Measurements from ENCODE around the gene UPF2. TPM values are rescaled to one million over a fixed set of nuclear protein-coding genes. Genes with fewer than 3 reads are reported as not detected.

Gene UPF2
- total and polyA plus RNA-seq, 2 of the 13 experiments (the other 11 are each of a cell fraction or from before 2014, with no cell fraction given) = 6.2 to 14.5 TPM

- TF ChIP-seq ZBTB37 (CRISPR knock-in tag; IDR thresholded peaks at IDR 0.05) (no peak), CBX2 (IDR thresholded peaks at IDR 0.05; ENCODE audit: low read depth, low read length) (no peak), CBX2 (CRISPR knock-in tag; IDR thresholded peaks at IDR 0.05; ENCODE audit: low read depth) (no peak), BCL3 (CRISPR knock-in tag; IDR thresholded peaks at IDR 0.05) (no peak), KDM6A (CRISPR knock-in tag; IDR thresholded peaks at IDR 0.05; ENCODE audit: low read depth) (0 out of 2 replicates have a peak, but pooled peaks have one; percentile 1), ZNF773 (CRISPR knock-in tag; IDR thresholded peaks at IDR 0.05; ENCODE audit: borderline replicate concordance) (no peak), NPAS2 (CRISPR knock-in tag; IDR thresholded peaks at IDR 0.05; ENCODE audit: borderline replicate concordance) (no peak), DDIT3 (CRISPR knock-in tag; IDR thresholded peaks at IDR 0.05) (no peak), PRDM10 (CRISPR knock-in tag; IDR thresholded peaks at IDR 0.05; ENCODE audit: low read depth) (no peak), IRX3 (CRISPR knock-in tag; IDR thresholded peaks at IDR 0.05; ENCODE audit: borderline replicate concordance, low read depth) (no peak), ZNF503 (CRISPR knock-in tag; IDR thresholded peaks at IDR 0.05) (no peak), CREB3 (CRISPR knock-in tag; IDR thresholded peaks at IDR 0.05) (no peak), DR1 (CRISPR knock-in tag; IDR thresholded peaks at IDR 0.05) (no peak), ZNF441 (CRISPR knock-in tag; IDR thresholded peaks at IDR 0.05; ENCODE audit: borderline replicate concordance) (0 out of 2 replicates have a peak, but pooled peaks have one; percentile 45), MTF2 (CRISPR knock-in tag; IDR thresholded peaks at IDR 0.05; ENCODE audit: borderline replicate concordance) (no peak), BATF2 (CRISPR knock-in tag; IDR thresholded peaks at IDR 0.05) (no peak), ZNF737 (CRISPR knock-in tag; IDR thresholded peaks at IDR 0.05; ENCODE audit: borderline replicate concordance) (no peak), CAMTA2 (CRISPR knock-in tag; IDR thresholded peaks at IDR 0.05; ENCODE audit: borderline replicate concordance) (no peak)
These were observed at the start of gene UPF2 (continued) for GRCh38 chr10:12042797-12043651.
